NCI-H526 (cell line): ENCODE data around the gene FBXO46.
"Not testable (repeated sequence)": the region's sequence is repeated elsewhere in the genome, so short reads cannot be mapped to it uniquely, and the experiment has no call there.

ENCODE experiments used
- DNase-seq, 2 experiments: peaks; one replicate each; lab custom pipeline; 2025; lab: John Stamatoyannopoulos, UW

FBXO46 gene

GRCh38 chr19:45728683-45729082 is 2.0 kb downstream of the FBXO46 start:
- not testable (repeated sequence) for DNase-seq

- DNase-seq = not testable (repeated sequence)
Measured at GRCh38 chr19:45720065-45720464, 10.6 kb downstream of the FBXO46 start.

GRCh38 chr19:45717983-45718650 is 12.6 kb downstream of the FBXO46 start:
- no peak for DNase-seq

GRCh38 chr19:45717131-45717982 is 13.3 kb downstream of the FBXO46 start:
- DNase-seq = peak; percentile 98 to 99

GRCh38 chr19:45716359-45717130 is 14.2 kb downstream of the FBXO46 start:
- peak; percentile 19 to 39 for DNase-seq

- DNase-seq = no peak
Measured at GRCh38 chr19:45715139-45715538, 15.6 kb downstream of the FBXO46 start.

GRCh38 chr19:45713141-45713540 is 17.6 kb downstream of the FBXO46 start:
- no peak for DNase-seq

GRCh38 chr19:45712699-45713067 is 18.0 kb downstream of the FBXO46 start:
- DNase-seq = no peak

GRCh38 chr19:45711851-45712698 is 18.6 kb downstream of the FBXO46 start:
- no peak for DNase-seq

GRCh38 chr19:45710356-45711130 is 20.2 kb downstream of the FBXO46 start:
- DNase-seq = no peak

GRCh38 chr19:45705710-45706415 is 24.8 kb downstream of the FBXO46 start:
- DNase-seq = no peak

GRCh38 chr19:45705115-45705514 is 25.6 kb downstream of the FBXO46 start:
- DNase-seq = no peak

GRCh38 chr19:45701676-45702075 is 29.0 kb downstream of the FBXO46 start:
- DNase-seq = no peak

- peak; percentile 15 to 82 for DNase-seq
Measured at GRCh38 chr19:45693106-45693788, 37.4 kb downstream of the FBXO46 start.

- DNase-seq = peak; percentile 99
Measured at GRCh38 chr19:45692187-45693105, 38.2 kb downstream of the FBXO46 start, which contains the start of gene QPCTL. TSS of gene QPCTL (plus strand) at chr19:45692666. CDS start at chr19:45692704, 38 bp downstream.

- DNase-seq = peak; percentile 94 to 95
Measured at GRCh38 chr19:45691516-45692186, 39.0 kb downstream of the FBXO46 start, which contains the start of gene SNRPD2. TSS of gene SNRPD2 (minus strand) at chr19:45691953. CDS start at chr19:45691888, 65 bp downstream.

- no peak for DNase-seq
Measured at GRCh38 chr19:45687599-45687998, 43.1 kb downstream of the FBXO46 start.

GRCh38 chr19:45685045-45685444 is 45.7 kb downstream of the FBXO46 start:
- not testable (repeated sequence) for DNase-seq
